A549 (cell line): ENCODE measurements around the gene TNFSF11. TPM values are rescaled to one million over a fixed set of nuclear protein-coding genes. Genes with fewer than 3 reads are reported as not detected.

ENCODE experiments used
- ATAC-seq, 2 experiments: fragments of 200-7000 bp in 1 of 2; fragments of >200 bp in 1 of 2; cut with Nextera tagmentation in 1 of 2; cut with Tn5 transposase in 1 of 2; 3 replicates each; pipeline versions ENCODE4 v1.8.0 to v1.9.1; 2018 to 2020; ENCODE audit warnings: mild to moderate bottlenecking in 1 of 2, moderate library complexity in 1 of 2
- CTCF ChIA-PET: fragments of 300-600 bp; sonication (Branson Sonifier 250); formaldehyde crosslinking; extraction: SDS; loops from one replicate; lab custom pipeline; 2021; ENCODE audit warnings: antibody characterized with exemption, inconsistent platforms; lab: Yijun Ruan, JAX
- POLR2A ChIA-PET: fragments of 350-600 bp; formaldehyde crosslinking; extraction: SDS; loops from one replicate; lab custom pipeline; 2021; ENCODE audit warnings: antibody characterized with exemption, inconsistent platforms; lab: Yijun Ruan, JAX
- DNase-seq, 2 experiments: peaks; one replicate each; pipeline versions ENCODE4 v3.0.0 to v3.0.0-alpha.2; 2011 to 2016; ENCODE audit warnings: low read depth in 1 of 2, low spot score in 1 of 2
- FAIRE-seq: peaks from 2 replicates; lab custom pipeline; 2011; peaks lifted over from hg19 to GRCh38; lab: Jason Lieb, UNC
- H3K27ac ChIP-seq, 2 experiments: fragments of >200 bp; sonication (Bioruptor Twin); formaldehyde crosslinking; 3 replicates each; pipeline ENCODE4 v1.5.1; 2016 to 2017
- H3K4me1 ChIP-seq: fragments of >200 bp; sonication (Bioruptor Twin); formaldehyde crosslinking; 3 replicates; pipeline ENCODE4 v1.6.1; 2016
- H3K4me2 ChIP-seq: fragments of >200 bp; sonication (Bioruptor Twin); formaldehyde crosslinking; 3 replicates; pipeline ENCODE4 v1.6.1; 2016
- H3K4me3 ChIP-seq: fragments of >200 bp; sonication (Bioruptor Twin); formaldehyde crosslinking; 3 replicates; pipeline ENCODE4 v1.5.1; 2016
- H3K9me3 ChIP-seq: fragments of >200 bp; sonication (Bioruptor Twin); formaldehyde crosslinking; 3 replicates; pipeline ENCODE4 v1.6.1; 2016
- BHLHE40 ChIP-seq: IDR thresholded peaks from 2 replicates; pipeline ENCODE4 v1.6.1; 2012; ENCODE audit warnings: low read depth, low read length, inconsistent platforms
- CBX8 ChIP-seq: fragments of 200-600 bp; sonication (generic); IDR thresholded peaks from 2 replicates; pipeline ENCODE4 v1.6.1; 2016
- CEBPB ChIP-seq, 2 experiments: fragments of >200 bp in 1 of 2; sonication (Bioruptor Twin) in 1 of 2; formaldehyde crosslinking in 1 of 2; IDR thresholded peaks; 2 replicates each; pipeline ENCODE4 v1.6.1; 2012 to 2016
- CHD2 ChIP-seq: fragments of 150-350 bp; IDR thresholded peaks from 2 replicates; pipeline ENCODE4 v1.6.1; 2014; ENCODE audit warnings: low read length; ENCODE audit not compliant: partially characterized antibody
- CHD4 ChIP-seq: fragments of 200-600 bp; sonication (generic); IDR thresholded peaks from 2 replicates; pipeline ENCODE4 v1.6.1; 2016; ENCODE audit warnings: antibody characterized with exemption, mild to moderate bottlenecking, borderline replicate concordance
- EHMT2 ChIP-seq: fragments of 200-600 bp; sonication (generic); IDR thresholded peaks from 2 replicates; pipeline ENCODE4 v1.6.1; 2016; ENCODE audit warnings: antibody characterized with exemption, low read depth, mild to moderate bottlenecking, moderate library complexity
- EP300 ChIP-seq, 2 experiments: fragments of >200 bp; sonication (Bioruptor Twin); formaldehyde crosslinking; IDR thresholded peaks; 2 replicates in 1 of 2; 3 replicates in 1 of 2; pipeline ENCODE4 v1.6.1; 2016 to 2017
- FOSL2 ChIP-seq, 2 experiments: fragments of 450-650 bp in 1 of 2; fragments of >200 bp in 1 of 2; sonication (Bioruptor Twin) in 1 of 2; formaldehyde crosslinking; IDR thresholded peaks; 2 replicates each; pipeline versions ENCODE4 v1.5.0 to v1.6.1; 2016 to 2020; ENCODE audit warnings: mild to moderate bottlenecking in 1 of 2, moderate library complexity in 1 of 2
- HOXA7 ChIP-seq: fragments of 250-450 bp; sonication (Bioruptor Pico); IDR thresholded peaks from 2 replicates; pipeline ENCODE4 v1.5.0; 2020; ENCODE audit warnings: mild to moderate bottlenecking, moderate library complexity
- NR3C1 ChIP-seq: fragments of >200 bp; sonication (Bioruptor Twin); formaldehyde crosslinking; IDR thresholded peaks from 3 replicates; pipeline ENCODE4 v1.6.1; 2017
- RAD21 ChIP-seq, 2 experiments: fragments of >200 bp in 1 of 2; sonication (Bioruptor Twin) in 1 of 2; formaldehyde crosslinking in 1 of 2; IDR thresholded peaks in 1 of 2; conservative IDR thresholded peaks in 1 of 2; 2 replicates in 1 of 2; 3 replicates in 1 of 2; pipeline ENCODE4 v1.6.1; 2012 to 2018; ENCODE audit warnings: inconsistent platforms in 1 of 2
- RCOR1 ChIP-seq: fragments of 150-350 bp; IDR thresholded peaks from 2 replicates; pipeline ENCODE4 v1.6.1; 2014; ENCODE audit warnings: antibody characterized with exemption, low read length, low read depth
- SMC3 ChIP-seq: fragments of >200 bp; sonication (Bioruptor Twin); formaldehyde crosslinking; IDR thresholded peaks from 3 replicates; pipeline ENCODE4 v1.6.1; 2018; ENCODE audit warnings: inconsistent platforms
- SREBF2 ChIP-seq: fragments of 450-650 bp; IDR thresholded peaks from 2 replicates; pipeline ENCODE4 v1.6.1; 2014; ENCODE audit warnings: mild to moderate bottlenecking, moderate library complexity
- TP53 ChIP-seq: fragments of 250-450 bp; sonication (Bioruptor Pico); IDR thresholded peaks from 2 replicates; pipeline ENCODE4 v1.5.0; 2021; ENCODE audit warnings: mild to moderate bottlenecking, moderate library complexity
- ZFP36 ChIP-seq: fragments of 450-650 bp; IDR thresholded peaks from 2 replicates; pipeline ENCODE4 v1.6.1; 2014; ENCODE audit warnings: borderline replicate concordance; ENCODE audit not compliant: partially characterized antibody
- WGBS: methylation state at CpG from one replicate; pipeline ENCODE4 v1.1.6; 2017; ENCODE audit errors: missing lambda C conversion rate; 5-methylcytosine and 5-hydroxymethylcytosine counted together
- polyA plus RNA-seq, 4 experiments: library from polyadenylated mRNA; depleted of rRNA in 3 of 4; stranded (reverse); fragments of >200 nt; fragmentation: RNase III in 1 of 4; extraction: RNeasy Plus Mini Kit Qiagen cat#74134 plus additional on column Dnase treatment in 1 of 4; gene quantifications; 2 replicates in 3 of 4; 3 replicates in 1 of 4; pipeline ENCODE4 v1.2.3, GENCODE V29; 2011 to 2017
- TF ChIP-seq, protein P1 (sequence below): fragments of 250-450 bp; sonication (Bioruptor Pico); IDR thresholded peaks from 2 replicates; pipeline ENCODE4 v1.5.0; 2021; ENCODE audit warnings: mild to moderate bottlenecking, moderate library complexity, borderline replicate concordance
- TF ChIP-seq, protein P2 (sequence below): IDR thresholded peaks from 2 replicates; pipeline ENCODE4 v1.6.1; 2012
- TF ChIP-seq, protein P3 (sequence below): fragments of 250-450 bp; sonication (Bioruptor Pico); IDR thresholded peaks from 2 replicates; pipeline ENCODE4 v1.5.0; 2020; ENCODE audit warnings: low read depth, mild to moderate bottlenecking, moderate library complexity
- TF ChIP-seq, protein P4 (sequence below): fragments of 150-350 bp; IDR thresholded peaks from 2 replicates; pipeline ENCODE4 v1.6.1; 2014; ENCODE audit warnings: low read depth, mild to moderate bottlenecking, low read length
- TF ChIP-seq, protein P5 (sequence below): IDR thresholded peaks from 2 replicates; pipeline ENCODE4 v1.6.1; 2012
- TF ChIP-seq, protein P6 (sequence below): fragments of >200 bp; sonication (Bioruptor Twin); formaldehyde crosslinking; IDR thresholded peaks from 3 replicates; pipeline ENCODE4 v1.5.1; 2016
- TF ChIP-seq, protein P7 (sequence below): fragments of 200-600 bp; sonication (generic); IDR thresholded peaks from 2 replicates; pipeline ENCODE4 v1.6.1; 2016; ENCODE audit warnings: antibody characterized with exemption, mild to moderate bottlenecking, moderate library complexity

The TNFSF11 gene
- polyA plus RNA-seq, 2 of the 4 experiments (the other 2 are of a cell fraction) = not detected

DNA sequence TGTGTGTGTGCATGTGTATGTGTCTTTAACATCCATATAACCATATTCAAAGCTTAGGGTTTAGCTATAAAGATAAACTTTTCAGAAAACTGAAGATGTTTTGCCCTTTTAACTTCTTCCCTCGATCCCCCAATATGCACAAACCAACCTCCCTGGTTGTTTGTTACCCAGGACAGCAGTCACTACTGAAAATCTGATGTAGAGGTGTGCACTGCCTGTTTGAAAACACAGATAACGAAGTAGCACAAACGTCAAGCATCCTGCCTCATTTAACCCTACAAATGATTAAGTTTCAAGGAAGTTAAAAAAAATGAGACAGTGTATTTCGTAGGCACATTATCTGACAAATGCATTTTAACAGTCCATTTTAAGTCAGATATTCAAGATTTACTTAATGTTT lies 3.6 kb downstream of the TNFSF11 start:
- WGBS = 10% methylated on average over 4 of the region's 4 CpGs
- CTCF ChIA-PET = no interaction called here
- FAIRE-seq (no peak), ATAC-seq (no peak), DNase-seq (no peak)
- Histone ChIP-seq H3K27ac (no peak overlapping the region), H3K4me2 (no peak overlapping the region), H3K4me3 (no peak overlapping the region), H3K4me1 (no peaks in the 10 kb centered on the region)
- POLR2A ChIA-PET = no interaction called here
- TF ChIP-seq BHLHE40 (no peak), CBX8 (no peak), TP53 (CRISPR knock-in tag) (no peak), SMC3 (no peak), RAD21 (conservative IDR thresholded peaks at IDR 0.05 in 1 of 2, IDR thresholded peaks at IDR 0.05 in 1 of 2) (no peak), EP300 (IDR thresholded peaks at IDR 0.05) (no peak), CHD2 (no peak)
- TF ChIP-seq, protein P1, sequence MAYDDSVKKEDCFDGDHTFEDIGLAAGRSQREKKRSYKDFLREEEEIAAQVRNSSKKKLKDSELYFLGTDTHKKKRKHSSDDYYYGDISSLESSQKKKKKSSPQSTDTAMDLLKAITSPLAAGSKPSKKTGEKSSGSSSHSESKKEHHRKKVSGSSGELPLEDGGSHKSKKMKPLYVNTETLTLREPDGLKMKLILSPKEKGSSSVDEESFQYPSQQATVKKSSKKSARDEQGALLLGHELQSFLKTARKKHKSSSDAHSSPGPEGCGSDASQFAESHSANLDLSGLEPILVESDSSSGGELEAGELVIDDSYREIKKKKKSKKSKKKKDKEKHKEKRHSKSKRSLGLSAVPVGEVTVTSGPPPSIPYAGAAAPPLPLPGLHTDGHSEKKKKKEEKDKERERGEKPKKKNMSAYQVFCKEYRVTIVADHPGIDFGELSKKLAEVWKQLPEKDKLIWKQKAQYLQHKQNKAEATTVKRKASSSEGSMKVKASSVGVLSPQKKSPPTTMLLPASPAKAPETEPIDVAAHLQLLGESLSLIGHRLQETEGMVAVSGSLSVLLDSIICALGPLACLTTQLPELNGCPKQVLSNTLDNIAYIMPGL = no peak
- TF ChIP-seq, protein P2, sequence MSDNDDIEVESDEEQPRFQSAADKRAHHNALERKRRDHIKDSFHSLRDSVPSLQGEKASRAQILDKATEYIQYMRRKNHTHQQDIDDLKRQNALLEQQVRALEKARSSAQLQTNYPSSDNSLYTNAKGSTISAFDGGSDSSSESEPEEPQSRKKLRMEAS = no peak
- TF ChIP-seq, protein P3, sequence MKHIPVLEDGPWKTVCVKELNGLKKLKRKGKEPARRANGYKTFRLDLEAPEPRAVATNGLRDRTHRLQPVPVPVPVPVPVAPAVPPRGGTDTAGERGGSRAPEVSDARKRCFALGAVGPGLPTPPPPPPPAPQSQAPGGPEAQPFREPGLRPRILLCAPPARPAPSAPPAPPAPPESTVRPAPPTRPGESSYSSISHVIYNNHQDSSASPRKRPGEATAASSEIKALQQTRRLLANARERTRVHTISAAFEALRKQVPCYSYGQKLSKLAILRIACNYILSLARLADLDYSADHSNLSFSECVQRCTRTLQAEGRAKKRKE = no peak
- TF ChIP-seq, protein P4, sequence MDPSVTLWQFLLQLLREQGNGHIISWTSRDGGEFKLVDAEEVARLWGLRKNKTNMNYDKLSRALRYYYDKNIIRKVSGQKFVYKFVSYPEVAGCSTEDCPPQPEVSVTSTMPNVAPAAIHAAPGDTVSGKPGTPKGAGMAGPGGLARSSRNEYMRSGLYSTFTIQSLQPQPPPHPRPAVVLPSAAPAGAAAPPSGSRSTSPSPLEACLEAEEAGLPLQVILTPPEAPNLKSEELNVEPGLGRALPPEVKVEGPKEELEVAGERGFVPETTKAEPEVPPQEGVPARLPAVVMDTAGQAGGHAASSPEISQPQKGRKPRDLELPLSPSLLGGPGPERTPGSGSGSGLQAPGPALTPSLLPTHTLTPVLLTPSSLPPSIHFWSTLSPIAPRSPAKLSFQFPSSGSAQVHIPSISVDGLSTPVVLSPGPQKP = no peak
- TF ChIP-seq, protein P5, sequence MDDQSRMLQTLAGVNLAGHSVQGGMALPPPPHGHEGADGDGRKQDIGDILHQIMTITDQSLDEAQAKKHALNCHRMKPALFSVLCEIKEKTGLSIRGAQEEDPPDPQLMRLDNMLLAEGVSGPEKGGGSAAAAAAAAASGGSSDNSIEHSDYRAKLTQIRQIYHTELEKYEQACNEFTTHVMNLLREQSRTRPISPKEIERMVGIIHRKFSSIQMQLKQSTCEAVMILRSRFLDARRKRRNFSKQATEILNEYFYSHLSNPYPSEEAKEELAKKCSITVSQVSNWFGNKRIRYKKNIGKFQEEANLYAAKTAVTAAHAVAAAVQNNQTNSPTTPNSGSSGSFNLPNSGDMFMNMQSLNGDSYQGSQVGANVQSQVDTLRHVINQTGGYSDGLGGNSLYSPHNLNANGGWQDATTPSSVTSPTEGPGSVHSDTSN = no peak
- TF ChIP-seq, protein P6, sequence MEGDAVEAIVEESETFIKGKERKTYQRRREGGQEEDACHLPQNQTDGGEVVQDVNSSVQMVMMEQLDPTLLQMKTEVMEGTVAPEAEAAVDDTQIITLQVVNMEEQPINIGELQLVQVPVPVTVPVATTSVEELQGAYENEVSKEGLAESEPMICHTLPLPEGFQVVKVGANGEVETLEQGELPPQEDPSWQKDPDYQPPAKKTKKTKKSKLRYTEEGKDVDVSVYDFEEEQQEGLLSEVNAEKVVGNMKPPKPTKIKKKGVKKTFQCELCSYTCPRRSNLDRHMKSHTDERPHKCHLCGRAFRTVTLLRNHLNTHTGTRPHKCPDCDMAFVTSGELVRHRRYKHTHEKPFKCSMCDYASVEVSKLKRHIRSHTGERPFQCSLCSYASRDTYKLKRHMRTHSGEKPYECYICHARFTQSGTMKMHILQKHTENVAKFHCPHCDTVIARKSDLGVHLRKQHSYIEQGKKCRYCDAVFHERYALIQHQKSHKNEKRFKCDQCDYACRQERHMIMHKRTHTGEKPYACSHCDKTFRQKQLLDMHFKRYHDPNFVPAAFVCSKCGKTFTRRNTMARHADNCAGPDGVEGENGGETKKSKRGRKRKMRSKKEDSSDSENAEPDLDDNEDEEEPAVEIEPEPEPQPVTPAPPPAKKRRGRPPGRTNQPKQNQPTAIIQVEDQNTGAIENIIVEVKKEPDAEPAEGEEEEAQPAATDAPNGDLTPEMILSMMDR = no peak
- TF ChIP-seq, all 56 proteins: peak for 0
- no peaks in the 10 kb centered on the region for H3K9me3 ChIP-seq

DNA sequence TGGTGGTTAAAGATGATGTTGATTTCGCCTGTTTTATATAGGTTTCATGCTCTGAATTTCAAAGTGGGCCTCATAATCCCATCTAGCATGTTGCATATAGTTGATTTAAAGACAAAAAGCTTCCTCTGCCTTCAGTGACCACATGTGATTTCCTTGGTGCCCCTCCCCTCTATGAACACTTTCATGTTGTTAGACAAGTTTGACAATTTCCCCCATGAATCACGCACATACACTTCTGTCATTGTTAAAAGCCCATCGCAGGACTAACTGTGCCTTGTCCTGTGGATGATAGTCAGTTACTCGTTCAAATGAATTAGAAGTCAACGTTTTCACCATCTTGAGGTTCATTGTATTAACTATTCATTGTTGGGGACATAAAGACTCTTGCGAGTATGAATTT lies 6.7 kb downstream of the TNFSF11 start:
- CTCF ChIA-PET = no interaction called here
- ATAC-seq (no peak), FAIRE-seq (no peak), DNase-seq (no peak)
- H3K4me1 ChIP-seq = no peaks in the 10 kb centered on the region
- no peaks in the 10 kb centered on the region for H3K9me3 ChIP-seq
- H3K4me2 ChIP-seq = no peak overlapping the region
- no peak for TF ChIP-seq FOSL2 (IDR thresholded peaks at IDR 0.05)
- TF ChIP-seq FOSL2 (CRISPR knock-in tag; IDR thresholded peaks at IDR 0.05) = no peak
- no peak for TF ChIP-seq SMC3
- TF ChIP-seq NR3C1 = no peak
- TF ChIP-seq RCOR1 = no peak
- no peak for TF ChIP-seq HOXA7 (CRISPR knock-in tag)
- TF ChIP-seq, protein P6 = no peak
- TF ChIP-seq, protein P7, sequence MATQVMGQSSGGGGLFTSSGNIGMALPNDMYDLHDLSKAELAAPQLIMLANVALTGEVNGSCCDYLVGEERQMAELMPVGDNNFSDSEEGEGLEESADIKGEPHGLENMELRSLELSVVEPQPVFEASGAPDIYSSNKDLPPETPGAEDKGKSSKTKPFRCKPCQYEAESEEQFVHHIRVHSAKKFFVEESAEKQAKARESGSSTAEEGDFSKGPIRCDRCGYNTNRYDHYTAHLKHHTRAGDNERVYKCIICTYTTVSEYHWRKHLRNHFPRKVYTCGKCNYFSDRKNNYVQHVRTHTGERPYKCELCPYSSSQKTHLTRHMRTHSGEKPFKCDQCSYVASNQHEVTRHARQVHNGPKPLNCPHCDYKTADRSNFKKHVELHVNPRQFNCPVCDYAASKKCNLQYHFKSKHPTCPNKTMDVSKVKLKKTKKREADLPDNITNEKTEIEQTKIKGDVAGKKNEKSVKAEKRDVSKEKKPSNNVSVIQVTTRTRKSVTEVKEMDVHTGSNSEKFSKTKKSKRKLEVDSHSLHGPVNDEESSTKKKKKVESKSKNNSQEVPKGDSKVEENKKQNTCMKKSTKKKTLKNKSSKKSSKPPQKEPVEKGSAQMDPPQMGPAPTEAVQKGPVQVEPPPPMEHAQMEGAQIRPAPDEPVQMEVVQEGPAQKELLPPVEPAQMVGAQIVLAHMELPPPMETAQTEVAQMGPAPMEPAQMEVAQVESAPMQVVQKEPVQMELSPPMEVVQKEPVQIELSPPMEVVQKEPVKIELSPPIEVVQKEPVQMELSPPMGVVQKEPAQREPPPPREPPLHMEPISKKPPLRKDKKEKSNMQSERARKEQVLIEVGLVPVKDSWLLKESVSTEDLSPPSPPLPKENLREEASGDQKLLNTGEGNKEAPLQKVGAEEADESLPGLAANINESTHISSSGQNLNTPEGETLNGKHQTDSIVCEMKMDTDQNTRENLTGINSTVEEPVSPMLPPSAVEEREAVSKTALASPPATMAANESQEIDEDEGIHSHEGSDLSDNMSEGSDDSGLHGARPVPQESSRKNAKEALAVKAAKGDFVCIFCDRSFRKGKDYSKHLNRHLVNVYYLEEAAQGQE = no peak
- TF ChIP-seq ZFP36 = no peak
- no peak for TF ChIP-seq CHD4
- TF ChIP-seq EHMT2 = no peak
- no peak for TF ChIP-seq SREBF2
- TF ChIP-seq CEBPB (IDR thresholded peaks at IDR 0.05) = no peak
- no peak for TF ChIP-seq EP300 (IDR thresholded peaks at IDR 0.05)
- POLR2A ChIA-PET = no interaction called here
- H3K4me3 ChIP-seq = no peak overlapping the region
- no peak overlapping the region for H3K27ac ChIP-seq
- WGBS = 35% methylated on average over 6 of the region's 6 CpGs
